Activated CD4-positive, alpha-beta T cell treated with anti-CD3 and anti-CD28 coated beads, Interleukin-2, Interleukin-4, amounts not matched to agents 100 ng/mL and 50 ng/mL, durations not matched to agents 16 hours and 8 hours (primary cell): ENCODE measurements around the gene COL5A1.

Source experiments
- DNase-seq: peaks from one replicate; pipeline ENCODE4 v3.0.0-alpha.2; 2020; ENCODE audit warnings: low spot score

Gene COL5A1

GRCh38 chr9:134607971-134608370 lies 33.6 kb upstream of the COL5A1 start:
- DNase-seq = no peak

GRCh38 chr9:134611046-134611445 lies 30.6 kb upstream of the COL5A1 start:
- DNase-seq = no peak

GRCh38 chr9:134612309-134612708 lies 29.3 kb upstream of the COL5A1 start:
- no peak for DNase-seq

GRCh38 chr9:134612715-134613114 lies 28.9 kb upstream of the COL5A1 start:
- DNase-seq = no peak

GRCh38 chr9:134614256-134614655 lies 27.3 kb upstream of the COL5A1 start:
- no peak for DNase-seq

GRCh38 chr9:134616341-134616740 lies 25.3 kb upstream of the COL5A1 start:
- DNase-seq = no peak

GRCh38 chr9:134617246-134617645 lies 24.4 kb upstream of the COL5A1 start:
- no peak for DNase-seq

GRCh38 chr9:134617836-134618162 lies 23.8 kb upstream of the COL5A1 start:
- no peak for DNase-seq

GRCh38 chr9:134618163-134618832 lies 23.3 kb upstream of the COL5A1 start:
- no peak for DNase-seq

GRCh38 chr9:134618833-134619447 lies 22.7 kb upstream of the COL5A1 start:
- no peak for DNase-seq

- no peak for DNase-seq
Measured at GRCh38 chr9:134619448-134619982, 22.1 kb upstream of the COL5A1 start.

- DNase-seq = no peak
Measured at GRCh38 chr9:134619983-134620661, 21.5 kb upstream of the COL5A1 start.

- DNase-seq = no peak
Measured at GRCh38 chr9:134620751-134621557, 20.6 kb upstream of the COL5A1 start.

GRCh38 chr9:134621558-134622110 lies 20.0 kb upstream of the COL5A1 start:
- DNase-seq = no peak

GRCh38 chr9:134622896-134623257 lies 18.7 kb upstream of the COL5A1 start:
- DNase-seq = no peak

GRCh38 chr9:134623258-134624066 lies 18.1 kb upstream of the COL5A1 start:
- DNase-seq = no peak

GRCh38 chr9:134624137-134624591 lies 17.4 kb upstream of the COL5A1 start:
- DNase-seq = no peak

GRCh38 chr9:134624621-134625181 lies 16.9 kb upstream of the COL5A1 start:
- no peak for DNase-seq

- DNase-seq = no peak
Measured at GRCh38 chr9:134625361-134626068, 16.1 kb upstream of the COL5A1 start.

GRCh38 chr9:134626069-134626423 lies 15.6 kb upstream of the COL5A1 start:
- no peak for DNase-seq
